HepG2 (cell line): ENCODE results near the gene SIGLEC10. TPM values are rescaled to one million over a fixed set of nuclear protein-coding genes. Genes with fewer than 3 reads are reported as not detected.

ENCODE experiments used
- ARNT ChIP-seq: fragments of 450-650 bp; IDR thresholded peaks from 2 replicates; pipeline ENCODE4 v1.6.1; 2017
- BCL6 ChIP-seq: IDR thresholded peaks from 2 replicates; pipeline ENCODE4 v1.6.1; 2016; ENCODE audit warnings: missing genetic modification reagents, missing compliant biosample characterization
- BORCS8-MEF2B ChIP-seq: sonication (generic); formaldehyde crosslinking; IDR thresholded peaks from 2 replicates; pipeline ENCODE4 v1.8.0; 2022; ENCODE audit warnings: mild to moderate bottlenecking, missing genetic modification reagents
- CAMTA2 ChIP-seq: sonication (generic); formaldehyde crosslinking; IDR thresholded peaks from 2 replicates; pipeline ENCODE4 v1.4.0; 2020; ENCODE audit warnings: mild to moderate bottlenecking, missing genetic modification reagents, borderline replicate concordance
- CBX1 ChIP-seq: IDR thresholded peaks from one replicate; pipeline ENCODE4 v1.6.1; 2016; ENCODE audit warnings: antibody characterized with exemption, low read depth
- FOSL2 ChIP-seq: sonication (generic); formaldehyde crosslinking; IDR thresholded peaks from 2 replicates; pipeline ENCODE4 v1.4.0; 2020; ENCODE audit warnings: missing genetic modification reagents
- GMEB1 ChIP-seq: sonication (generic); formaldehyde crosslinking; IDR thresholded peaks from 2 replicates; pipeline ENCODE4 v1.5.1; 2020; ENCODE audit warnings: missing genetic modification reagents, mild to moderate bottlenecking, borderline replicate concordance
- GZF1 ChIP-seq: sonication (generic); formaldehyde crosslinking; IDR thresholded peaks from 2 replicates; pipeline ENCODE4 v1.5.1; 2020; ENCODE audit warnings: mild to moderate bottlenecking, missing genetic modification reagents
- HIVEP1 ChIP-seq: sonication (generic); formaldehyde crosslinking; IDR thresholded peaks from 2 replicates; pipeline ENCODE4 v1.4.0; 2020; ENCODE audit warnings: mild to moderate bottlenecking, missing genetic modification reagents
- HOXA3 ChIP-seq: sonication (generic); formaldehyde crosslinking; IDR thresholded peaks from 2 replicates; pipeline ENCODE4 v1.5.0; 2020; ENCODE audit warnings: missing genetic modification reagents
- MTA3 ChIP-seq: sonication (generic); formaldehyde crosslinking; IDR thresholded peaks from 2 replicates; pipeline ENCODE4 v1.4.0; 2020; ENCODE audit warnings: missing genetic modification reagents
- NPAS2 ChIP-seq: sonication (generic); formaldehyde crosslinking; IDR thresholded peaks from 2 replicates; pipeline ENCODE4 v1.8.0; 2022; ENCODE audit warnings: mild to moderate bottlenecking, missing genetic modification reagents, borderline replicate concordance
- PAXIP1 ChIP-seq: sonication (generic); formaldehyde crosslinking; conservative IDR thresholded peaks from 2 replicates; pipeline ENCODE4 v1.4.0; 2020; ENCODE audit warnings: mild to moderate bottlenecking, missing genetic modification reagents, moderate library complexity
- POGZ ChIP-seq: sonication (generic); formaldehyde crosslinking; IDR thresholded peaks from 2 replicates; pipeline ENCODE4 v1.4.0; 2020; ENCODE audit warnings: mild to moderate bottlenecking, missing genetic modification reagents
- PPARG ChIP-seq: conservative IDR thresholded peaks from 2 replicates; pipeline ENCODE4 v1.6.1; 2016; ENCODE audit warnings: missing biosample characterization, missing genetic modification reagents
- TRIM24 ChIP-seq: sonication (generic); formaldehyde crosslinking; IDR thresholded peaks from 2 replicates; pipeline ENCODE4 v1.8.0; 2022; ENCODE audit warnings: mild to moderate bottlenecking, missing genetic modification reagents
- ZBTB42 ChIP-seq: sonication (generic); formaldehyde crosslinking; IDR thresholded peaks from 2 replicates; pipeline ENCODE4 v1.5.0; 2020; ENCODE audit warnings: mild to moderate bottlenecking, missing genetic modification reagents
- ZNF12 ChIP-seq: sonication (generic); formaldehyde crosslinking; IDR thresholded peaks from 2 replicates; pipeline ENCODE4 v1.5.0; 2020; ENCODE audit warnings: missing genetic modification reagents
- ZNF335 ChIP-seq: sonication (generic); formaldehyde crosslinking; IDR thresholded peaks from 2 replicates; pipeline ENCODE4 v1.4.0; 2020; ENCODE audit warnings: missing genetic modification reagents
- ZNF383 ChIP-seq: sonication (generic); formaldehyde crosslinking; IDR thresholded peaks from 2 replicates; pipeline ENCODE4 v1.4.0; 2020; ENCODE audit warnings: missing genetic modification reagents, mild to moderate bottlenecking, borderline replicate concordance
- ZNF543 ChIP-seq: sonication (generic); formaldehyde crosslinking; IDR thresholded peaks from 2 replicates; pipeline ENCODE4 v1.4.0; 2020; ENCODE audit warnings: mild to moderate bottlenecking, missing genetic modification reagents
- ZNF564 ChIP-seq: sonication (generic); formaldehyde crosslinking; IDR thresholded peaks from 2 replicates; pipeline ENCODE4 v1.8.1; 2023; ENCODE audit warnings: mild to moderate bottlenecking, missing genetic modification reagents
- ZNF710 ChIP-seq: sonication (generic); formaldehyde crosslinking; IDR thresholded peaks from 2 replicates; pipeline ENCODE4 v1.5.0; 2020; ENCODE audit warnings: mild to moderate bottlenecking, missing genetic modification reagents, borderline replicate concordance
- ZNF839 ChIP-seq: sonication (generic); formaldehyde crosslinking; IDR thresholded peaks from 2 replicates; pipeline ENCODE4 v1.4.0; 2020; ENCODE audit warnings: missing genetic modification reagents, mild to moderate bottlenecking, borderline replicate concordance
- polyA plus RNA-seq, 8 experiments: library from polyadenylated mRNA; depleted of rRNA in 3 of 8; stranded (reverse) in 7 of 8; unstranded in 1 of 8; fragments of >200 nt; fragmentation: Illumina TruSeq in 4 of 8; extraction: Trizol in 4 of 8; gene quantifications; 2 replicates each; pipeline versions ENCODE4 v1.2.1 to v1.2.3, GENCODE V29; 2011 to 2016; ENCODE audit warnings: low read depth in 4 of 8, missing spikeins in 1 of 8, mixed read lengths in 1 of 8; ENCODE audit not compliant: insufficient read depth in 1 of 8
- total RNA-seq, 5 experiments: library from RNA; depleted of rRNA; stranded (reverse); fragments of >200 nt; fragmentation: Illumina TruSeq; extraction: Trizol; gene quantifications; 2 replicates each; pipeline ENCODE4 v1.2.3, GENCODE V29; 2016; ENCODE audit warnings: low read depth in 1 of 5

SIGLEC10 gene
- total and polyA plus RNA-seq, 2 of the 13 experiments (the other 11 are each of a cell fraction or from before 2014, with no cell fraction given), result not detected

GRCh38 chr19:51366389-51367254 lies 50.8 kb downstream of the SIGLEC10 start (continued):
- TF ChIP-seq ZNF335, result no peak; the same call in 1 of the 2 replicates
- TF ChIP-seq CAMTA2 (CRISPR knock-in tag), result 0 out of 2 replicates have a peak, but pooled peaks have one; percentile 88
- TF ChIP-seq ZNF710, result peak; percentile 66; the same call in 1 of the 2 replicates
- no peak for TF ChIP-seq POGZ (CRISPR knock-in tag)
- TF ChIP-seq PPARG (CRISPR knock-in tag), result peak; percentile 98
- TF ChIP-seq ZNF564, result peak; percentile 58; the same call in 1 of the 2 replicates
- TF ChIP-seq HIVEP1, result no peak; the same call in 1 of the 2 replicates
- TF ChIP-seq NPAS2, result no peak
- TF ChIP-seq ZNF12 (CRISPR knock-in tag), result no peak
- 0 out of 2 replicates have a peak, but pooled peaks have one; percentile 61 for TF ChIP-seq BORCS8-MEF2B (CRISPR knock-in tag)
- TF ChIP-seq HOXA3, result no peak
- TF ChIP-seq ZNF839, result no peak
- TF ChIP-seq FOSL2 (CRISPR knock-in tag), result 0 out of 2 replicates have a peak, but pooled peaks have one; percentile 4
- no peak for TF ChIP-seq PAXIP1 (CRISPR knock-in tag)
- TF ChIP-seq ARNT, result no peak
- no peak for TF ChIP-seq TRIM24 (CRISPR knock-in tag)
- no peak for TF ChIP-seq ZNF383 (CRISPR knock-in tag)
- TF ChIP-seq ZNF543 (CRISPR knock-in tag), result no peak
- TF ChIP-seq CBX1, result no peak
- TF ChIP-seq MTA3 (CRISPR knock-in tag), result no peak
- TF ChIP-seq ZBTB42, result no peak
- TF ChIP-seq BCL6, result no peak
- no peak for TF ChIP-seq GZF1 (CRISPR knock-in tag)
- no peak for TF ChIP-seq GMEB1 (CRISPR knock-in tag)
